Activated effector memory CD4-positive, alpha-beta T cell treated with anti-CD3 and anti-CD28 coated beads, Interleukin-2, amount 50 U/mL, for 16 hours (primary cell): ENCODE measurements around the gene ITGA7.

ENCODE experiments used
- DNase-seq: peaks from one replicate; pipeline ENCODE4 v3.0.0-alpha.2; 2020

Gene ITGA7

GRCh38 chr12:55636853-55637252 is 70.9 kb downstream of the ITGA7 start, which contains the start of gene OR10P1:
Gene OR10P1 (plus strand): TSS chr12:55636892. CDS start chr12:55636892, 0 bp downstream.
- no peak for DNase-seq

- DNase-seq, result no peak
These were observed 71.5 kb downstream of the ITGA7 start for GRCh38 chr12:55636116-55636655.
